K562 (cell line): ENCODE measurements around the gene TMEM163.

Source experiments
- CBX8 ChIP-seq: fragments of 200-600 bp; sonication (generic); IDR thresholded peaks from 2 replicates; pipeline ENCODE4 v1.6.1; 2012; ENCODE audit warnings: borderline replicate concordance, mixed run types, low read depth, mild to moderate bottlenecking, moderate library complexity, mixed read lengths, low read length, control low read depth, inconsistent platforms; ENCODE audit not compliant: poor library complexity, severe bottlenecking; ENCODE audit errors: extremely low read depth
- ETS2 ChIP-seq: IDR thresholded peaks from 2 replicates; pipeline ENCODE4 v1.6.1; 2016; ENCODE audit warnings: borderline replicate concordance, missing genetic modification characterization, mild to moderate bottlenecking, moderate library complexity, missing compliant biosample characterization; ENCODE audit not compliant: poor library complexity, severe bottlenecking
- FOXK2 ChIP-seq, 2 experiments: fragments of 450-650 bp; IDR thresholded peaks in 1 of 2; conservative IDR thresholded peaks in 1 of 2; 2 replicates each; pipeline ENCODE4 v1.6.1; 2016; ENCODE audit warnings: low read depth in 2 of 2, mild to moderate bottlenecking in 1 of 2
- GMEB1 ChIP-seq: fragments of 250-450 bp; sonication (Bioruptor Pico); IDR thresholded peaks from 2 replicates; pipeline ENCODE4 v1.4.0; 2020; ENCODE audit warnings: mild to moderate bottlenecking
- SAFB2 ChIP-seq: fragments of 200-400 bp; formaldehyde crosslinking; IDR thresholded peaks from 2 replicates; pipeline ENCODE4 v1.6.1; 2018; ENCODE audit warnings: borderline replicate concordance, low read length, low read depth, moderate library complexity; ENCODE audit not compliant: severe bottlenecking
- SIN3B ChIP-seq: fragments of 450-650 bp; IDR thresholded peaks from 2 replicates; pipeline ENCODE4 v1.6.1; 2017; ENCODE audit warnings: low read depth, mild to moderate bottlenecking, moderate library complexity
- SMARCE1 ChIP-seq: fragments of 450-650 bp; IDR thresholded peaks from 2 replicates; pipeline ENCODE4 v1.7.1; 2016; ENCODE audit warnings: mild to moderate bottlenecking
- SP2 ChIP-seq: IDR thresholded peaks from 2 replicates; pipeline ENCODE4 v1.6.1; 2011; ENCODE audit warnings: mild to moderate bottlenecking, low read depth, low read length, moderate library complexity; ENCODE audit not compliant: poor library complexity, severe bottlenecking; ENCODE audit errors: extremely low read depth
- STAT6 ChIP-seq: sonication (generic); formaldehyde crosslinking; IDR thresholded peaks from 2 replicates; pipeline ENCODE4 v1.8.1; 2023; ENCODE audit warnings: mild to moderate bottlenecking, missing genetic modification reagents
- YY1 ChIP-seq, 3 experiments: IDR thresholded peaks; 2 replicates each; pipeline ENCODE4 v1.6.1; 2011; ENCODE audit warnings: low read length in 2 of 3, mild to moderate bottlenecking in 2 of 3, moderate library complexity in 2 of 3, borderline replicate concordance in 1 of 3, control low read depth in 1 of 3, low read depth in 1 of 3; ENCODE audit not compliant: insufficient read depth in 3 of 3, insufficient replicate concordance in 2 of 3, control insufficient read depth in 1 of 3, insufficient read length in 1 of 3; ENCODE audit errors: extremely low read depth in 1 of 3
- ZNF41 ChIP-seq: fragments of 250-450 bp; sonication (Bioruptor Pico); conservative IDR thresholded peaks from 2 replicates; pipeline ENCODE4 v1.4.0; 2020; ENCODE audit warnings: mild to moderate bottlenecking

GRCh38 chr2:134453476-134453875, 265.3 kb downstream of the TMEM163 start:
- TF ChIP-seq SP2 (no peak), SIN3B (no peak), GMEB1 (CRISPR knock-in tag) (no peak), ZNF41 (CRISPR knock-in tag) (no peak), STAT6 (CRISPR knock-in tag) (no peak), SAFB2 (no peak), ETS2 (tag) (no peak), FOXK2 (conservative IDR thresholded peaks at IDR 0.05 in 1 of 2, IDR thresholded peaks at IDR 0.05 in 1 of 2; ENCODE audit: low read depth in 2 of 2) (no peak), CBX8 (no peak), SMARCE1 (no peak), YY1 (IDR thresholded peaks at IDR 0.05; ENCODE audit: borderline replicate concordance in 1 of 3, control insufficient read depth in 1 of 3, extremely low read depth in 1 of 3, insufficient read depth in 3 of 3, insufficient read length in 1 of 3, insufficient replicate concordance in 2 of 3, low read depth in 1 of 3, low read length in 2 of 3) (no peak)
